H9 (cell line): Measurements from ENCODE around the gene HNMT. TPM values are rescaled to one million over a fixed set of nuclear protein-coding genes. Genes with fewer than 3 reads are reported as not detected.

Experiments used
- DNase-seq: peaks from one replicate; pipeline ENCODE4 v3.0.0-alpha.2; 2017
- H2AFZ ChIP-seq: one replicate; pipeline ENCODE4 v1.6.1; 2013; ENCODE audit warnings: mild to moderate bottlenecking, low read length, control low read depth, moderate library complexity
- H2AK5ac ChIP-seq: 2 replicates; pipeline ENCODE4 v1.6.1; 2013; ENCODE audit warnings: low read length, control low read depth, mixed read lengths; ENCODE audit not compliant: insufficient read length
- H2BK120ac ChIP-seq: one replicate; pipeline ENCODE4 v1.6.1; 2013; ENCODE audit warnings: low read depth, mild to moderate bottlenecking, low read length, control low read depth, inconsistent platforms; ENCODE audit not compliant: poor library complexity, severe bottlenecking
- H2BK12ac ChIP-seq: 2 replicates; pipeline ENCODE4 v1.6.1; 2013; ENCODE audit warnings: low read length, control low read depth, mixed read lengths, low read depth; ENCODE audit not compliant: insufficient read length
- H2BK15ac ChIP-seq: 2 replicates; pipeline ENCODE4 v1.6.1; 2013; ENCODE audit warnings: low read depth, low read length, control low read depth
- H2BK20ac ChIP-seq: one replicate; pipeline ENCODE4 v1.6.1; 2013; ENCODE audit warnings: low read depth, mild to moderate bottlenecking, low read length, control low read depth, inconsistent platforms; ENCODE audit not compliant: poor library complexity, severe bottlenecking
- H2BK5ac ChIP-seq: 2 replicates; pipeline ENCODE4 v1.6.1; 2013; ENCODE audit warnings: low read length, control low read depth, mixed read lengths; ENCODE audit not compliant: insufficient read length
- H3K14ac ChIP-seq: 2 replicates; pipeline ENCODE4 v1.6.1; 2013; ENCODE audit warnings: low read length, control low read depth; ENCODE audit not compliant: insufficient read depth
- H3K18ac ChIP-seq: 2 replicates; pipeline ENCODE4 v1.6.1; 2013; ENCODE audit warnings: low read depth, mild to moderate bottlenecking, mixed read lengths, low read length, control low read depth; ENCODE audit not compliant: insufficient read length
- H3K23ac ChIP-seq: 2 replicates; pipeline ENCODE4 v1.6.1; 2013; ENCODE audit warnings: low read length, control low read depth, mixed read lengths, low read depth; ENCODE audit not compliant: insufficient read length
- H3K23me2 ChIP-seq: 2 replicates; pipeline ENCODE4 v1.6.1; 2013; ENCODE audit warnings: low read depth, mild to moderate bottlenecking, mixed read lengths, low read length, control low read depth; ENCODE audit not compliant: insufficient read length, poor library complexity, severe bottlenecking
- H3K27ac ChIP-seq: 2 replicates; pipeline ENCODE4 v1.5.1; 2013; ENCODE audit warnings: low read length, control low read depth, mixed read lengths, low read depth; ENCODE audit not compliant: insufficient read length
- H3K27me3 ChIP-seq: 2 replicates; pipeline ENCODE4 v1.6.1; 2013; ENCODE audit warnings: low read length, control low read depth, inconsistent platforms; ENCODE audit not compliant: insufficient read depth
- H3K4ac ChIP-seq: 2 replicates; pipeline ENCODE4 v1.6.1; 2013; ENCODE audit warnings: low read depth, mild to moderate bottlenecking, control low read depth, inconsistent platforms, low read length, moderate library complexity
- H3K4me1 ChIP-seq: 2 replicates; pipeline ENCODE4 v1.6.1; 2013; ENCODE audit warnings: low read length, control low read depth, inconsistent platforms; ENCODE audit not compliant: insufficient read depth
- H3K4me2 ChIP-seq: 2 replicates; pipeline ENCODE4 v1.6.1; 2013; ENCODE audit warnings: low read length, control low read depth, mixed read lengths; ENCODE audit not compliant: insufficient read length, insufficient read depth
- H3K56ac ChIP-seq: 2 replicates; pipeline ENCODE4 v1.6.1; 2013; ENCODE audit warnings: low read depth, mild to moderate bottlenecking, mixed read lengths, low read length, control low read depth; ENCODE audit not compliant: insufficient read length
- H3K79me1 ChIP-seq: 2 replicates; pipeline ENCODE4 v1.6.1; 2013; ENCODE audit warnings: low read depth, mild to moderate bottlenecking, moderate library complexity, low read length, control low read depth, inconsistent platforms; ENCODE audit not compliant: insufficient read depth, poor library complexity, severe bottlenecking
- H3K79me2 ChIP-seq: 2 replicates; pipeline ENCODE4 v1.6.1; 2013; ENCODE audit warnings: low read length, control low read depth, inconsistent platforms; ENCODE audit not compliant: insufficient read depth
- H3K9ac ChIP-seq: 2 replicates; pipeline ENCODE4 v1.6.1; 2013; ENCODE audit warnings: low read length, control low read depth, mixed read lengths; ENCODE audit not compliant: insufficient read length; ENCODE audit errors: extremely low read depth
- H3K9me3 ChIP-seq: one replicate; pipeline ENCODE4 v1.6.1; 2013; ENCODE audit warnings: low read depth, low read length, inconsistent platforms; ENCODE audit not compliant: control insufficient read depth
- H3T11ph ChIP-seq: one replicate; pipeline ENCODE4 v1.6.1; 2013; ENCODE audit warnings: mild to moderate bottlenecking, low read length, control low read depth, inconsistent platforms
- H4K20me1 ChIP-seq: one replicate; pipeline ENCODE4 v1.6.1; 2013; ENCODE audit not compliant: control insufficient read depth, insufficient read length, insufficient read depth
- H4K5ac ChIP-seq: 2 replicates; pipeline ENCODE4 v1.6.1; 2013; ENCODE audit warnings: low read depth, mild to moderate bottlenecking, mixed read lengths, low read length, control low read depth; ENCODE audit not compliant: insufficient read length
- H4K8ac ChIP-seq: replicated peaks from 2 replicates; pipeline ENCODE4 v1.6.1; 2013; ENCODE audit warnings: low read length, control low read depth, mixed read lengths, low read depth; ENCODE audit not compliant: insufficient read length
- H4K91ac ChIP-seq: 2 replicates; pipeline ENCODE4 v1.6.1; 2013; ENCODE audit warnings: low read depth, mild to moderate bottlenecking, moderate library complexity, mixed read lengths, low read length, control low read depth; ENCODE audit not compliant: insufficient read length
- H3K27ac Mint-ChIP-seq, 3 experiments: 2 replicates in 2 of 3; 3 replicates in 1 of 3; pipeline ENCODE4 v1.8.0; 2020 to 2021; ENCODE audit warnings: mixed read lengths in 3 of 3, mild to moderate bottlenecking in 1 of 3, moderate library complexity in 1 of 3
- H3K27me3 Mint-ChIP-seq: 2 replicates; pipeline ENCODE4 v1.8.0; 2021; ENCODE audit warnings: low read depth, mild to moderate bottlenecking, moderate library complexity, mixed read lengths
- H3K36me3 Mint-ChIP-seq, 3 experiments: 2 replicates in 2 of 3; 3 replicates in 1 of 3; pipeline ENCODE4 v1.8.0; 2020 to 2021; ENCODE audit warnings: low read depth in 3 of 3, mixed read lengths in 3 of 3; ENCODE audit not compliant: insufficient read depth in 1 of 3
- H3K4me1 Mint-ChIP-seq, 2 experiments: 2 replicates each; pipeline ENCODE4 v1.8.0; 2020; ENCODE audit warnings: mixed read lengths in 2 of 2
- H3K4me3 Mint-ChIP-seq, 2 experiments: 2 replicates in 1 of 2; 3 replicates in 1 of 2; pipeline ENCODE4 v1.8.0; 2020 to 2021; ENCODE audit warnings: mild to moderate bottlenecking in 2 of 2, mixed read lengths in 2 of 2, moderate library complexity in 1 of 2
- H3K9me3 Mint-ChIP-seq, 2 experiments: 2 replicates in 1 of 2; 3 replicates in 1 of 2; pipeline ENCODE4 v1.8.0; 2020; ENCODE audit warnings: mild to moderate bottlenecking in 2 of 2, mixed read lengths in 2 of 2, moderate library complexity in 1 of 2
- total RNA-seq: library from RNA; stranded (reverse); gene quantifications from 2 replicates; pipeline ENCODE4 v1.2.1, GENCODE V29; 2021
- TF ChIP-seq, protein P1 (sequence below): fragments of 200-600 bp; sonication (generic); conservative IDR thresholded peaks from 3 replicates; pipeline ENCODE4 v1.8.0; 2021; ENCODE audit warnings: antibody characterized with exemption, mild to moderate bottlenecking

The HNMT gene
- total RNA-seq, 1 experiment from 2014 or later: 1.3 TPM

DNA sequence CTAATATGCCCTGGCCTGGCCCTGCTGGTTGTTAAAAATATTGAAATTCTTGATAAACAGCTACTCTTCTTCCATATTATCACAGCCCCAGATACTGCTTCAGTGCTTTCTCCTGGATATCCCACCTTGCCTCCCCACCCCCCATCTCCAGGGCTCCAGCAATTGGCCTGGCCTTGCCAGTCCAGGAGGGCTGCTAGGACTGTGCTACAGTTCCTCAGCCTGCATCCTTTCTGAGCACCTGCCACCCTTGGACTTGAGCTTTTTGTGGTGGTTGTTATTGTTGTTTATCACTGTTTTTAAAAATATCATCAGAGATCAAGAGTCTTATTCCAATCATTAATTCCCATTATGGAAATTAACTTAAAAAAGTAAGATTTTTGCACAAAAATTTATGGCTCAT, 13.5 kb downstream of the HNMT start:
- H3K56ac ChIP-seq: no peak overlapping the region
- Mint-ChIP-seq H3K36me3 (no peaks in the 10 kb centered on the region), H3K4me3 (no peak overlapping the region), H3K27ac (no peak overlapping the region), H3K27me3 (no peaks in the 10 kb centered on the region), H3K9me3 (no peaks in the 10 kb centered on the region), H3K4me1 (peaks cover 8 to 26% of the 10 kb centered on the region in 2 experiments)
- no peak for DNase-seq
- no peak overlapping the region for H3T11ph ChIP-seq
- H4K20me1 ChIP-seq: no peaks in the 10 kb centered on the region
- H2BK12ac ChIP-seq: no peak overlapping the region
- no peak overlapping the region for H2BK120ac ChIP-seq
- H2AK5ac ChIP-seq: no peak overlapping the region
- H3K9ac ChIP-seq: no peak overlapping the region
- no peak overlapping the region for H3K4me2 ChIP-seq
- TF ChIP-seq, protein P1, sequence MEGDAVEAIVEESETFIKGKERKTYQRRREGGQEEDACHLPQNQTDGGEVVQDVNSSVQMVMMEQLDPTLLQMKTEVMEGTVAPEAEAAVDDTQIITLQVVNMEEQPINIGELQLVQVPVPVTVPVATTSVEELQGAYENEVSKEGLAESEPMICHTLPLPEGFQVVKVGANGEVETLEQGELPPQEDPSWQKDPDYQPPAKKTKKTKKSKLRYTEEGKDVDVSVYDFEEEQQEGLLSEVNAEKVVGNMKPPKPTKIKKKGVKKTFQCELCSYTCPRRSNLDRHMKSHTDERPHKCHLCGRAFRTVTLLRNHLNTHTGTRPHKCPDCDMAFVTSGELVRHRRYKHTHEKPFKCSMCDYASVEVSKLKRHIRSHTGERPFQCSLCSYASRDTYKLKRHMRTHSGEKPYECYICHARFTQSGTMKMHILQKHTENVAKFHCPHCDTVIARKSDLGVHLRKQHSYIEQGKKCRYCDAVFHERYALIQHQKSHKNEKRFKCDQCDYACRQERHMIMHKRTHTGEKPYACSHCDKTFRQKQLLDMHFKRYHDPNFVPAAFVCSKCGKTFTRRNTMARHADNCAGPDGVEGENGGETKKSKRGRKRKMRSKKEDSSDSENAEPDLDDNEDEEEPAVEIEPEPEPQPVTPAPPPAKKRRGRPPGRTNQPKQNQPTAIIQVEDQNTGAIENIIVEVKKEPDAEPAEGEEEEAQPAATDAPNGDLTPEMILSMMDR: no peak
- no peak overlapping the region for H2BK5ac ChIP-seq
- no peak overlapping the region for H2BK20ac ChIP-seq
- H3K4ac ChIP-seq: no peak overlapping the region
- no peaks in the 10 kb centered on the region for H3K23me2 ChIP-seq
- H2AFZ ChIP-seq: no peak overlapping the region
- H4K8ac ChIP-seq: no peak overlapping the region
- H3K9me3 ChIP-seq: no peaks in the 10 kb centered on the region
- H3K27me3 ChIP-seq: no peaks in the 10 kb centered on the region
- H3K79me1 ChIP-seq: no peaks in the 10 kb centered on the region
- H3K14ac ChIP-seq: no peak overlapping the region
- H3K23ac ChIP-seq: no peak overlapping the region
- no peaks in the 10 kb centered on the region for H3K79me2 ChIP-seq
- no peak overlapping the region for H4K91ac ChIP-seq
- H4K5ac ChIP-seq: no peak overlapping the region
- H3K27ac ChIP-seq: no peak overlapping the region
- no peak overlapping the region for H2BK15ac ChIP-seq
- no peaks in the 10 kb centered on the region; the same call in 1 of the 2 replicates for H3K4me1 ChIP-seq
- H3K18ac ChIP-seq: no peak overlapping the region
